ENCODE measurements around the gene CCL1. TPM values are rescaled to one million over a fixed set of nuclear protein-coding genes. Genes with fewer than 3 reads are reported as not detected.

The CCL1 gene
- total and polyA plus RNA-seq, 9 of the 15 experiments (the other 6 are each of a cell fraction or from before 2014, with no cell fraction given) = 0.45 TPM; not detected in 8

GRCh38 chr17:34386697-34387550 lies 23.9 kb upstream of the CCL1 start (continued):
- TF ChIP-seq CHD7 (IDR thresholded peaks at IDR 0.05; ENCODE audit: low read depth, low read length) (no peak), PREB (CRISPR knock-in tag; IDR thresholded peaks at IDR 0.05) (no peak), ZFP91 (CRISPR knock-in tag; IDR thresholded peaks at IDR 0.05) (no peak), NCOA2 (IDR thresholded peaks at IDR 0.05; ENCODE audit: partially characterized antibody in 2 of 2) (no peak), MAFK (IDR thresholded peaks at IDR 0.05; ENCODE audit: low read length) (0 out of 2 replicates have a peak, but pooled peaks have one; percentile 4), FIP1L1 (IDR thresholded peaks at IDR 0.05; ENCODE audit: low read depth, low read length, poor library complexity, severe bottlenecking) (no peak), ZNF655 (CRISPR knock-in tag; IDR thresholded peaks at IDR 0.05) (no peak), NFXL1 (CRISPR knock-in tag; IDR thresholded peaks at IDR 0.05) (no peak), ZNF274 (IDR thresholded peaks at IDR 0.05; ENCODE audit: borderline replicate concordance, low read depth, low read length) (no peak)

Measured in K562 (cell line).